AG04450 (cell line): ENCODE data around the gene GNAI2. TPM values are rescaled to one million over a fixed set of nuclear protein-coding genes. Genes with fewer than 3 reads are reported as not detected.

Experiments
- CTCF ChIA-PET: fragments of 300-600, 350-600 bp; formaldehyde crosslinking; extraction: SDS; loops from one replicate; lab custom pipeline; 2022; ENCODE audit warnings: antibody characterized with exemption, inconsistent platforms; lab: Charles Lee
- POLR2A ChIA-PET: fragments of 350-600 bp; formaldehyde crosslinking; extraction: SDS; loops from one replicate; lab custom pipeline; 2021; ENCODE audit warnings: antibody characterized with exemption, inconsistent platforms; lab: Yijun Ruan, JAX
- DNase-seq: peaks from one replicate; pipeline ENCODE4 v3.0.0-alpha.2; 2011; ENCODE audit warnings: low read depth, low spot score
- H3K27ac ChIP-seq: one replicate; pipeline ENCODE4 v1.5.1; 2012; ENCODE audit warnings: low read depth, low read length, control low read depth
- H3K27me3 ChIP-seq: one replicate; pipeline ENCODE4 v1.6.0; 2012; ENCODE audit warnings: low read length; ENCODE audit not compliant: control insufficient read depth, insufficient read depth
- H3K4me3 ChIP-seq: 2 replicates; pipeline ENCODE4 v1.5.1; 2011; ENCODE audit warnings: mild to moderate bottlenecking, low read depth, low read length, control low read depth
- H3K9me3 ChIP-seq: 2 replicates; pipeline ENCODE4 v1.5.1; 2012; ENCODE audit warnings: low read length; ENCODE audit not compliant: control insufficient read depth, insufficient read depth
- CTCF ChIP-seq: IDR thresholded peaks from 2 replicates; pipeline ENCODE4 v1.5.1; 2011; ENCODE audit warnings: low read depth, low read length, control low read depth, inconsistent platforms
- polyA plus RNA-seq: library from polyadenylated mRNA; depleted of rRNA; stranded (reverse); fragments of >200 nt; gene quantifications from 2 replicates; pipeline ENCODE4 v1.2.3, GENCODE V29; 2011; rRNA removed
- small RNA-seq: library from RNA; depleted of rRNA; stranded (forward); fragments of <200 nt; gene quantifications from one replicate; pipeline ENCODE3, GENCODE V24; 2012; ENCODE audit warnings: low read depth; ENCODE audit not compliant: insufficient read length

GNAI2 gene
- polyA plus RNA-seq, 1 experiment: 603 TPM

DNA sequence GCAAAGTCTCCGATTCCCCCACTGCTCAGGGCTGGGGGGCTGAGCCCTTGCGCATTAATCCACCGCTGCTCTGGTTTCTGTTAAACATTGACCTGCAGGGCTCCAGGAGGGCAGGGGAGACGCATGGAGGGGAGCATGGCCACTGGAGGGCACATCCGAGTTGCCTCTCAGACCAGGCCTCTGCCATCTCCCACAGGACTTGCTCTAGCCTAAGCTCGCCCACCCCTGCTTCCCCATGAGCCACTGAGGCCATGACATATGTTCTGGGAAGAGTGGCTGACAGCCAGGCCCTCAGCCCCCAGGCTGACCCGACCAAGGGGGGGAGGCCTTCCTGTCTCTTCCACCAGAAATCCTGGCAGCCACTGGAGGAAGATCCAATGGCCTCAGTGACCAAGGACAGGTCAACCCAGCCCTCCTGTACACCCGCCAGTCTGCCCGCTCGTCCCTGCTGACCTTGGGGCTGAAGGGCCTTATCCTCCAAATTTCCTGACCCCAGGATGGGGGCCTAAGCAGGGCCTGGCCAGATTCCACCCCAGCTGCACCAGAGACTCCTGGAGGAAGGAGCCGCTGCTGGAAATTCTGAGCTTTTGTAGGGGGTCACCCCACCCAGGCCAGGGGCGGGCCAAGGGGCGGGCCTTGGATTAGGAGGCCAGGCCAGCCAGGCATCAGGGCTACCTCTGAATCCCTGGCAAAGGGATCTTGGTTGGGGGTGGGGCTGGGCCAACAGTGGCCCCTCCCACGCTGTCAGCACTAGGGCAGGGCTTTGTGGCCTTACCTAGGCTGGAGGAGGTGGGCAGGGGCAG is 67.2 kb downstream of the GNAI2 start, which contains the start of gene HYAL1:
TSS of gene HYAL1 (minus strand) at position 562 of the 803 bp plus-strand sequence. CDS start 618 bp downstream, outside the sequence.
- Histone ChIP-seq H3K4me3 (no peak within 1 kb of the TSS), H3K27ac (no peak within 1 kb of the TSS), H3K9me3 (peaks cover 17% of the 10 kb centered on the region), H3K27me3 (no peaks in the 10 kb centered on the region)
- TF ChIP-seq CTCF: no peak; the same call in 1 of the 2 replicates
- no peak for DNase-seq
- ChIA-PET CTCF (no interaction called here), POLR2A (no interaction called here)

GRCh38 chr3:50304601-50305000 is 68.6 kb downstream of the GNAI2 start:
- ChIA-PET POLR2A (no interaction called here), CTCF (no interaction called here)
- no peaks in the 10 kb centered on the region for H3K27me3 ChIP-seq
- no peak overlapping the region for H3K4me3 ChIP-seq
- DNase-seq: no peak
- peaks cover 31% of the 10 kb centered on the region for H3K9me3 ChIP-seq
- TF ChIP-seq CTCF: no peak
- no peak overlapping the region for H3K27ac ChIP-seq

Small RNA genes within 50 kb of the gene (small RNA-seq; reads per million reads assigned to genes)
- gene MIR5787: not detected

Other genes with a start within 250 kb of the GNAI2 start
- 205 and 253 TPM in 2 replicates for gene RBM5, start 147.3 kb upstream of the GNAI2 start, polyA plus RNA-seq
- gene SEMA3F, start 80.9 kb upstream of the GNAI2 start, polyA plus RNA-seq: 14.7 and 17.1 TPM in 2 replicates
- not detected in 2 replicates for gene GNAT1, start 44.6 kb upstream of the GNAI2 start, polyA plus RNA-seq
- gene SLC38A3, start 30.9 kb upstream of the GNAI2 start, polyA plus RNA-seq: 0.06 and 0.11 TPM in 2 replicates
- 22.0 and 24.7 TPM in 2 replicates for gene SEMA3B, start 32.9 kb downstream of the GNAI2 start, polyA plus RNA-seq
- not detected in 2 replicates for gene LSMEM2, start 42.9 kb downstream of the GNAI2 start, polyA plus RNA-seq
- 19.3 and 20.6 TPM in 2 replicates for gene IFRD2, start 56.2 kb downstream of the GNAI2 start, polyA plus RNA-seq
- gene HYAL3, start 63.2 kb downstream of the GNAI2 start, polyA plus RNA-seq: 3.0 and 4.7 TPM in 2 replicates
- gene NAA80, start 63.2 kb downstream of the GNAI2 start, polyA plus RNA-seq: 2.0 and 4.6 TPM in 2 replicates
- 0.25 and 0.32 TPM in 2 replicates for gene HYAL1, start 67.4 kb downstream of the GNAI2 start, polyA plus RNA-seq
- 46.6 and 59.7 TPM in 2 replicates for gene HYAL2, start 86.5 kb downstream of the GNAI2 start, polyA plus RNA-seq
- 25.3 and 28.1 TPM in 2 replicates for gene TUSC2, start 92.0 kb downstream of the GNAI2 start, polyA plus RNA-seq
- gene RASSF1, start 104.6 kb downstream of the GNAI2 start, polyA plus RNA-seq: 25.1 and 26.5 TPM in 2 replicates
- gene ZMYND10, start 109.5 kb downstream of the GNAI2 start, polyA plus RNA-seq: 0.87 and 1.1 TPM in 2 replicates
- 25.6 and 30.2 TPM in 2 replicates for gene NPRL2, start 114.6 kb downstream of the GNAI2 start, polyA plus RNA-seq
- 14.5 and 19.7 TPM in 2 replicates for gene CYB561D2, start 114.7 kb downstream of the GNAI2 start, polyA plus RNA-seq
- 26.6 and 38.1 TPM in 2 replicates for gene TMEM115, start 123.3 kb downstream of the GNAI2 start, polyA plus RNA-seq